NCI-H2081 treated with DMSO at 0.1 percent for 48 hours (cell line): ENCODE measurements around the gene UBL4A.

Source experiments
- DNase-seq: peaks from one replicate; lab custom pipeline; 2025; lab: John Stamatoyannopoulos, UW

The UBL4A gene

DNA sequence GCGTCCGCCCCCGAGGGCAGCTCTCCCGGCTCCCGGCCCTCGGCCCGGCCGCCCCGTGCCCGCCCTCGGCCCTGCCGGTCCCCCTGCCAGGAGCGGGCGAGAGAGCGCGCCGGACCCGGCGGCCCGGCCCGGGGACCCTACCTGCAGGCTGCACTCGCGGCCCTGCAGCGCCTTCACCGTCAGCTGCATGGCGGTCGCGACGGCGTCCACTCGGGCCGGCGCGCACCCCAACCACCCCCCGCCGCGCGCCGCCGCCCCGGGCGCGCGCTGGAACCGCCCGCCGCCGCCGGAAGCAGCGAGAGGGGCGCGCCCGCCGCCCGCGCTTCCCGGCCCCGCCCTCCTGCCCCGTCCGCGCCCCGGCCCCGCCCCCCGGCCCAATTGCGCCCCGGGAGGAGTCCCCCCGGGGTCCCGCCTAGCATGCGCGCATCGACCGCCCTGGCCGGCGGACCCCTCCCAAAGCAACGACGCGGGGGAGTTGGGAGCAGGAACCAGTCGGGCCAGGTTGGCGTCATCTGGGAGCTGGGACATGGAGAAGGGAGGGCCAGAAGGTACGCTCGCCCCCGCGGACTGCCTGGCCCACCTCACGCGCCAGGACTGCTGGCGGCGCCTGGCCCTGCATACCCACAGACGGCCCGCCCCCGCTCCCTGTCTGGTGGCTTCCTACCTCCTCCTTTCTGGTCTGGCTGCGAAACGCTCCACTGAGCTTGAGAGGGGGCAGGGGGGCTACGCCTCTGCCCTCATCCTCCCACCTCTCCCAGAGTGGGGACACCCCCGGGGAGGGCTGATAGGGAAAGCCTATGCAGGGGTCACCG lies at the start of gene UBL4A:
TSS of gene UBL4A (minus strand) at position 220 of the 812 bp plus-strand sequence. CDS start at position 189, 31 bp downstream.
- DNase-seq: no peak

DNA sequence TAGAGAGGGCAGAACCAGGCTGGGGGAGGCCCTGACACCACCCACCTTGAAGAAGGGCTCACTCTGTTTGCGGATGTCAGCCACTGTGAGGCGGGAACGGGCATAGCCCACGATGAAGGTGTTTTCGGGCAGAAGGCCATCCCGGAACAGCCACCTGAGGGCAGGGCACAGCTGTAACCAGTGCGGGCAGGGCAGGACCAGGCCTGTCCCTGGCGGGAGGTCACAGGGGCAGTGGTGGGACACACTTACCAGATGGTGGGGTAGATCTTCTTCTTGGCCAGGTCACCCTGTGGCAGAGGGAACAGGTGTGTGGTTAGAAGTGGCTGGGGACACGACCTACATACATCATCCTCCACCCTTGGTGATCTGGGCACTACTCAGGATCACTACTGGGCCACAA lies 49.5 kb upstream of the UBL4A start:
- no peak for DNase-seq

DNA sequence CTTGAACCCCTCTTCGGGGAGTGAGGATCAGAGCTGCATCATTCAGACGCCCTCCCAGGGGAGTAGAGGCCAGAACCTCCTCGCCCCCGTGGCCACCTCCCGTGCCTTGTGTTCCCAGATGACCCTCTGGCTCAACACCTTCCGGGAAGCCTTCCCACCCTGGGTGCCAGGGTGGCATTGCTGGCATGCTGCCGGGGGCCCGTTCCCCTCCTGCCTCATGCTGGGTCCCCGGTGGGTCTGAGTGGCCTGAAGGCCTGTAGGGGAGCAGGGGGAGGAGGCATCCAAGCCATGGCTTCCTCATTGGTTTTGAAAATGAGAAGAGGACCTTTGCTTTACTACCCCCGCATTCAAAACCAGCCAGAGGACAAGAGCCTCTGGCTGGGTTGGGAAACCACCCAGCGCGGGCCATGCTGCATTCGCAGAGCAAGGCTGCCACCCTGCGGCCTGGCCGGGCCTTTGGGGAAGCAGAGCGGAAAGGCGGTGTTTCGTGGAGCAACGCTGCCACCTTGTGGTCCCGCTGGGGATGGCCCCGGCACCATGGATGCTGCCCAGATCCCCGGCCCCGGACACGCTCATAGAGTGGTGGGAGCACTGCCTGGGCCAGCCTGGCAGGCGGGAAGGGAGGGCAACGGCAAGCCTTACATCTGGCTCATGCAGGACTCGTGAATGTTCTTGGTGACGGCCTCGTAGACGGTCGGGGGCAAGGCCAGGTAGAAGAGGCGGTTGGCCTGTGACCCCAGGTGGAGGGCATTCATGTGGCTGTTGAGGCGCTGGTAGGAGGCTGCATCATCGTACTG lies 48.3 kb upstream of the UBL4A start:
- peak; percentile 15 for DNase-seq

DNA sequence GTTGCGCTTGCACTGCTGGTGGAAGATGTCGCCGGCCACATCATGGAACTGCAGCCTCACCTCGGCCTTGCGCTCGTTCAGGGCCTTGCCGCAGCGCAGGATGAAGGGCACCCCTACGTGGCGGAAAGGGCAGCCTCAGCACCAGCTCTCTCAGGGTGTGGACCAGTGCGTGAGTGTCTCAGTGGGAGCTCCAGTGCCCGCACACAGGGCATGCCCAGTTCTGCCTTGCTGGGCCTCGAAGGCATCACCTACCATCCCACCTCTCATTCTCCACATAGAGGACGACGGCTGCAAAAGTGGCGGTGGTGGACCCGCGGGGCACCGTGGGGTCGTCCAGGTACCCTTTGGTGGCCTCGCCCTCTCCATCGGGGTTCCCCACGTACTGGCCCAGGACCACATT lies 46.3 kb upstream of the UBL4A start:
- no peak for DNase-seq

DNA sequence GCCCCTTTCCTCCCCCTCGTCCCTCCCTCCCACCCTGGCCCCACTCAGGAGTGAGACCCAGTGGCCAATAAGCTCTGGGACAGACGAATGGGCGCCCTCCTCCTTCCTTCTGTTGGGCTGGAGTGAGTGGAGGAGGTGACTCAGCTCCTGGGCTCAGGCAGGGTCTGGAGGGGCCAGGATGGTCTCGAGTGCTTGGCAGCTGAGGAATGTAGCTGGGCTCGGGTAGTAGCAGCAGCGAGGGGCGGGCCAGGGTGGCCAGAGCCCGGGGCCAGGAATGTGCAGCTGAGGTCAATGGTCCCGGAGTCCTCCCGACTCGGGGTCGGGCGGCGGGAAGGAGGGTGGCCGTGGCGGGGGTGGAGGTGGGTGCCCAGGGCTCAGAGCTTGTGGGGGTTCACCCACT lies 45.2 kb upstream of the UBL4A start:
- DNase-seq: no peak

DNA sequence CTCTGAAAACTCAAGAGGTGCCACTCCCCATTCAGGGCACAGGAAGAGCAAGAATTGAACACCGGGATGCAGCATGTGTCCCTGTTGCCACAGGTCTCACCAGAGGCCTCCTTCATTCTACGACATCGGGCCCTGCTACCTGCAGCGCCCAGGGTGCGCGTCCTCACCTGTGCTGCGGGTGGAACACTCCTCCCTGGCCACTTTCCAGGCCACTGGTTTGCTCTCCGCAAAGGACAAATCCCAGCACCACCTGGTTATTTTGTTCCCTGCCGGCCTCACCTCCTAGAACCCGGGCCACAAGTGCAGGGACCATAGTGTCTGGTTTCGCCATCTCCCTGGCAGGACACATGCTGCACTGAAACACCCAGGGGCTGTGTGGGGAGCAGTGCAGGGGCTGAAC lies 43.9 kb upstream of the UBL4A start:
- no peak for DNase-seq

DNA sequence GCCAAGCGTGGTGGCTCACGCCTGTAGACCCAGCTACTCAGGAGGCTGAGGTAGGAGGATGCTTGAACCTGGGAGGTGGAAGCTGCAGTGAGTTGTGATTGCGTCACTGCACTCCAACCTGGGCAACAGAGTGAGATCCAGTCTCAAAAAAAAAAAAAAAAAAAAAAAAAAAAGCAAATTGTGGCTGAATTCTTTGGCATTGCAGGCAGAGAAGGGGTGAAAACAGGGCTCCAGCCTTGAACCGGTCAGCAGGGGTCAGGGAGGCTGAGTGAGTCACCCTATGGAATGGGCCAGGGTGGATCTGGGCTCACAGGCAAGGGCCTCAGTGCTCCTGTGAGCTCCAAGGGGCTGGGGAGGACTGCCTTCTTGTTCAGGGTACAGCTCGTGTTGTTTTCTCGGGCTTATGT lies 42.8 kb upstream of the UBL4A start:
- DNase-seq: no peak

DNA sequence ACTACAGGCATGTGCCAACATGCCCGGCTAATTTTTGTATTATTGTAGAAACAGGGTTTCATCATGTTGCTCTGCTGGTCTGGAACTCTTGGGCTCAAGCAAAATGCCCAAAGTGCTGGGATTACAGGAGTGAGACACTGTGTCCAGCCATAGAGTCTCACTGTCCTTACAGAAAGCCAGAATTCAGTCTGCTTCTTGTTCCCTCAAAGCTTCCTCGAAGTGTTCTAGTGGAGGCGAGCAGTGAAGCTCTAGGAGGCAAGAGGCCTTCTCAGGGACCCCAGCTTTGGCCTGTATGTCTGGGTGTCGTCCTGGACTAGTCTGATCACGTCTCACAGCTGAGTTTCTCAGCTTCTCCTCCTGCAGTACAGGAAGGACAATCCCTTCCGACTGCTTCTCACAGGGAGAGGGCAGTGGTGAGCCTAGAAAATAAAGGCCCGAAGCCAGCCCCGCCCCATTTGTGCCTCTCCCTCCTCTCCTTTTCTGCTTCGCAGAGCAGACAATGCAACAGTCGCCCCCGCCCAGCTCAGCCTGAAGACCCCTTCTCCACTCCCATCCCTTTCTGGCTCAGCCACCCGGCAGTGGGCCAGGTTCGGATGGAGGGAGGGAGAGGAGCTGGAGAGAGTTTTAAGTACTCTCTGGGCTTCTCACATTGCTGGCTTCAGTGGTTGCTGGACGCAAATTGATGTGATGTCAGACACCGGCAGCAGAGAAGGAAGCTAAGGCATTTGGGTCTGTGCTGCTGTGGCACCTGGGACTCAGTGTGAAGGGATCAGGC lies 40.7 kb upstream of the UBL4A start:
- no peak for DNase-seq

DNA sequence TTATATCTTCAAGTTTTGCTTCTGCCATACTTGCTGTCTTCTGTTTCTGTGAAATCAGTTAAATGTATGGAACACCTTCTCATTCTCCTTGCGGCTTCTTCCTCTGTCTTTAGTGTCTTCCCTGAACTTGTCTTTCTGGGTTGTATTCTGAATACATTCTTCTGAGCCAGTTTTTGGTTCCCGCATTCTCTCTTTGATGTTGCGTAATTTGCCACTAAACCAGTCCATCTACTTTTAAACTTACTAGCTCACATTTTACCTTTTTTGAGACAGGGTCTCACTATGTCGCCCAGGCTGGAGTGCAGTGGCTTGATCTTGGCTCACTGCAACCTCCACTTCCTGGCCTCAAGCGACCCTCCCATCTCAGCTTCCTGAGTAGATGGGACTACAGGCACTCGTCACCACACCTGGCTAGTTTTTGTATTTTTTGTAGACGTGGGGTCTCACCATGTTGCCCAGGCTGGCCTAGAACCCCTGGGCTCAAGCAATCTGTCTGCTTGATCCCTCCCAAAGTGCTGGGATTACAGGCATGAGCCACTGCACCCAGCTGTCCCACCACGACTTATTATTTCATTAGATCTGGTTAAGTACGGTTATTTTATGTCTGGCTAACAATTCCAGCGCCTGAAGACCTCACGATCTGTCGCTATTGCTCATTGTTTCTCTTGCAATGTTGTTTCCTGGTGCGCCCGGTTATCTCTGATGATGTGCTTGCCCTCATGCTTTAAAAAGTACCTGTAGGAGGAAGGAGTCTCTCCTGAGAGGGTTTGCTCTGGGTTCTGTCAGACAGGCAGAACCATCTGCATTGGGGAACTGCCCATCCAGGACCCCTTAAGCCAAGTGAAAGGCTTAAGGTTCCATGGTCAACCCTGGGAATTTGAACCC lies 39.4 kb upstream of the UBL4A start:
- no peak for DNase-seq

DNA sequence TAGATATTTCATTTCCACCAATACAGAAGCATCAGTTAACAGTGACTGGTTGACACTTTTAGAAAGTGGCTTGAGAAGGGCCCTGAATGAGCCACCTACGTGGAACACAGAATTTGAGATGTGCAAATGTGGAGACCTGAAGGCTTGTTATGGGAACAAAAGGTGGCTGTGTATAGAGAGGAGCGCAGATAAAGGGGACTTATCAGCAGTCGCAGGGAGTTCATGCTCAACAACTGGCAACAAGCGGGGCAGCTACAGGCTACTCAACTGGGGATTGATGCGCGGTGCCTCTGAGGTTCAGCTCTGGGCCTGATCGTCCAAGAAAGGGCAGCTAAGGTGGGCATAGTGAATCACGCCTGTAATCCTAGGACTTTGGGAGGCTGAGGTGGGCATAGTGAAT lies 33.0 kb upstream of the UBL4A start:
- no peak for DNase-seq

DNA sequence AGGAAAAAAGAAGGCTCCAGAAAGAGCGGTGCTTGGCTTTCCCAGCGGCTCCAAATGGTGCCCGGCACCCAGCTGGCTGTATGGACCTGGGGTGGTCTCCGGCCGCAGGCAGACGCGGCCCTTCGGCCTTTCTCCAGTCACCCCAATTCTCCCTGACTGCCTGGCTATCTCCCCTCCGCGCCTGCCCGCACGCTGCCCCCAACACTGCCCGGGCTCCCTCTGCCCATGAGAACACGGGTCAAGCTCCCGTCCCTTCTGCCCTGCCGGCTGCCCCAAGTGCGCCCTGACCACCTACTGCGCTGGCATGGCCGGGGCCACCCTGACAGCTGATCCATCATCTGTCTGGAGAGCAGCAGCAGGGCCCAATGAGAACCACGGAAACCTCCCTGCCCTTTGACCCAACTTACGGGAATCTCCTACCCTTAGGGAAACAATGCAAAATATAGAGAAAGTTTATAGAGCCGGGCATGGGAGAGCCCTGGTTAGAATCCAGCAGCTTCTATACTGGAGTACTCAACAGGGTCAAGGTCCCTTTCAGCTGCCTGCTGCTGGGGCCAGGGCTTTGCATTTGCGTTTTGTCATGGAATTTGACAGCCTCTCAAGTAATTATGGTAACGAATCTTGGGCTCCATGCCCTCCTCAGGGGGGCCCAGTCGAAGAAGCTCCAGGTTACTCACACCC lies 30.8 kb upstream of the UBL4A start:
- DNase-seq: no peak

DNA sequence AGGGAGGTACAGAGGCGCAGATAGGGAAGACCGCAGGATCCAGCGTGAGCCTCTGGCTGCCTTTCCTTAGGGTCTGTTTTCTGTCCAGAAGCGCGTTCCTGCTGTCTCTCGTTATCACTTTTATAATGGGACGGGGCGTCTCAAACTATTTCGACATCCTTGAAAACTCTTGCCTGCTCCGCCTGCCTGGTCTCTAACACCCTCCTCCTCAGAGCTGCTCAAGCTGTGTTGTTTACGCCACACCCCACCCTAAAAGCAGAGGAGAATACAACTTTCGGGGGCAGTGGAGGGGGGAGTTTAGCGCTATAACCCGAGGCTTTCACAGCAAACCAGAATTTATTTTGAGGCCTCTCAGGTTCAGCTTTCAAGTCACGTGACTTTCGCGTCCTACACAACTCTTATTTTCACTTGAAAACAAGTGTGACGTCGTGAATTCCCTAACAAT lies 30.3 kb upstream of the UBL4A start:
- no peak for DNase-seq

DNA sequence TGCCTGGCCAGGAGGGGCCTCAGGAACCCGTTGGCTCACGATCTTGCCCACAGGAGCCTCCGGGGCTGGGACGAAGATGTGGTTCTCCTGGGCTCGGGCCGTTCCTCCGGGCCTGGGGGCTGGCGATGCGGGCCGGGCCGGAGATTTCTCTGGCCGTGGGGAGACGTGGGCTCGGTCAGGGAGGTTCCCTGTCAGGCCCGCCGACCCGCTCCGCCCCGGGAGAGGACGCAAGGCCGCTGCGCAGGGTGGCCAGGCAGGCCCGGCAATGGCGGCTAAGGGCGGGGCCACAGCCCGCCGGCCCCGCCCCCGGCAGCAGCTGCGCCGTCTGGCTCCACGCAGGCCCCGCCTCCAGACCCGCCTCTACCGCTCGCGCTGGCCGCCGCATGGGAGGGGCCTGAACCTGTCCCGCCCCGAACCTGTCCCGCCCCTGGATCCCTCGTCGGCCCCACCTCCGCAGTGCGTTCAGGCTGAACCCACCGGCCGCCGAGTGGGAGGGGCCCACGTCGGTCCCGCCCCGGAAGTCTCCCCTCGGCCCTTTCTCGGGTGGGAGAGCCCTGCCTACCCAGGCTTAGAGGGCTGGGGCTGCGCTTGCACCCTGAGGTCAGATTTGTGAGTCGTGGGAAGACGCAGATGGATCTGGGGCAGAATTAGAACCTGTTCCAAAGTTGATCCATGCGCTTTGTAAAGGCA lies 29.7 kb upstream of the UBL4A start, which contains the start of gene FAM3A:
TSS of gene FAM3A (minus strand) at position 267 of the 690 bp plus-strand sequence. CDS start 460 bp downstream, outside the sequence.
- peak; percentile 3 for DNase-seq

DNA sequence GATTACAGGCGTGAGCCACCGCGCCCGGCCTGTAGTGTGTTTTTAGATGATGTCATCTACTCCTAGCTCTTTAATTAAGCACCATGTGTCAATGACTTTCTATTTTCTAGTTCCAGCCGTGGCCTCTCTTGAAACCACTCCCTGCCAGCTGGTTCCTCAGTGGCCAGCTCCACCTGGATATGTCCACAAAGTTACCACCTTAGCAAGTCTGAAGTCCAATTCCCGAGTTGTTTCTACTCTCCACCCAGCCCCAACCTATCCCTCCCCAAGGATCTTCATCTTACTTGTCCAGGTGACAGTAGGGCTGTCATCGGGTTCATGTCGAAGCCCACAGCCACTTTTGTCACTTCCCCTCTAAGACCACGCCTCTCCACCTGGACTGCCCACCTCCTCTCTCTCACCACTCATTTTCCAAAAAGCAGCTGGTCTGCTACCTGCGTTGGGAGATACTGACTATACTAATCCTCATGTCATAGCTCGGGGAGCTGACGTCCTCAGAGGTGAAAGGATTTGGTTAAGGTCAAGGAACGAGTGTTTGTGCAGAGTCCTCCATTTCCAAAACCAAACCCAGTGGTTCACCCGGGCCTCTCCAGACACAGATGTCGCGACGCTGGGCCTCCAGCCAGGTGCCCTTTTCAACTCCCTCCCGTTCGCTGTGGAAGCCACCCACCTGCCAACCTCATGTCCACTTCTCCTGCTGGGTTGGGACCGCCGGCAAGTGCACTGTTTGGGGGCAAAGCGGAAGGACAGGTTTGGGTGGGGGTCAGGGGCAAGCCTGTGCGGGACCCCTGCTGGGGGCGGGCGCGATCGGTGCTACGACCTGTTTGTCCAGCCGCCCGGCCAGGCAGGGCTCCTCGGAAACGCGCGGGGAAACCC lies 28.9 kb upstream of the UBL4A start:
- no peak for DNase-seq

DNA sequence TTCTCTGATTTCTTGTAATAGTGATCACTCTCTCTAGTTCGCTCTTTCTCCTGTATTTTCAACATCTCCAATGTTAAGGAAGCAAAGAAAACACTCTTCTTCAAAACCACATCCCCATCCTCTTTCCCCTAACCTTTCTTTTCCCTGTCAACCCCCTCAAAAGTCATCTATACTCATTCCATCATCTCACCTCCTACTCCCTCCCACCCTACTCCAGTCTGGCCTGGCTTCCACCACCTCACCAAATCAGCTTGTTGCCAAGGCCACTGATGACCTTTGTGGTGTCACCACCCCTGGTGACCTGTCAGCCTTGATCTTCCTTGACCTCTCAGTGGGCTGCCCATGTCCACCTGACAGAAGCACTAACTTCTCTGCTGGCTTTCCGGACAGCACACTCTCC lies 27.3 kb upstream of the UBL4A start:
- no peak for DNase-seq

DNA sequence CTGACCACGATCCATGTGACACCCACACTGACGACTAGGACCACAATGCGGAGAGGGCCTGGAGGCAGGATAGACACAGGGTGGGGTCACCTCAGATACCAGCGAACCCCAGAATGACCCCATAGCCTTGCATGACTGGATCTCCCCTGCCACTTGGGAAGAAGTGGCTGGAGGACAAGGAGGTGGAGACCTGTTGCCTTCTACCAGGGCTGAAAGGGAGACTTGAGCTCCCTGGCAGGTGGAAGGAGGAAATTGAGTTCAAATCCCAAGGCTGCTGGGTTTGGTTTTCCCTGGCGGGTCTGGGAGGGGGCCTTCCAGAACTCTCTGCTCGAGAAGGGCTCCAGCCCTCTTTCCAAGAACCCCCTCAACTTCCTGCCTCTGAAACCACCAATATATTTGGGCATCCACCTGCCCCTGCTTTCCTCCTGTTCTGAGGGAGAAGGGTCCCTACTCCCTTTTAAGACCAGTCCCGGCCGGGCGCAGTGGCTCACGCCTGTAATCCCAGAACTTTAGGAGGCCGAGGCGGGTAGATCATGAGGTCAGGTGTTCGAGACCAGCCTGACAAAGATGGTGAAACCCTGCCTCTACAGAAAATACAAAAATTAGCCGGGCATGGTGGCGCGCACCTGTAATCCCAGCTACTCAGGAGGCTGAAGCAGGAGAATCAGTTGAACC lies 26.6 kb upstream of the UBL4A start:
- DNase-seq: no peak

DNA sequence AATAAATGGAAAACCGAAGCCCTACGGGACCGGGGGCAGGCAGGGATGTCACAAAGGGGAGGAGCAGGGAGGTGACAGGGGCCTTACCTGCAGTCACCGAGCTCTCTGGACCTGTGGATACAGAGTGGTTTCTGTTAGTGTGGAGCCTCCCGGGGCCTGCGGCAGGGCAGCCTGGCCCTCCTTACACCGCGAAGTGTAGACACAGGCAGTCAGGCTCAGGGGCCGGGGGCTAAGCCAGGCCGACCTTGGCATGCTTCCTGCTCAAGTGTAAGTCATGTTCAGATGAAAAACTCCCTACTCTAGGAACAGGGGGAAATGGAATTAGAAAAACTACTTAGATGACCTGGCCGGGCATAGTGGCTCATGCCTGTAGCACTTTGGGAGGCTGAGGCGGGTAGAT lies 25.3 kb upstream of the UBL4A start:
- no peak for DNase-seq

DNA sequence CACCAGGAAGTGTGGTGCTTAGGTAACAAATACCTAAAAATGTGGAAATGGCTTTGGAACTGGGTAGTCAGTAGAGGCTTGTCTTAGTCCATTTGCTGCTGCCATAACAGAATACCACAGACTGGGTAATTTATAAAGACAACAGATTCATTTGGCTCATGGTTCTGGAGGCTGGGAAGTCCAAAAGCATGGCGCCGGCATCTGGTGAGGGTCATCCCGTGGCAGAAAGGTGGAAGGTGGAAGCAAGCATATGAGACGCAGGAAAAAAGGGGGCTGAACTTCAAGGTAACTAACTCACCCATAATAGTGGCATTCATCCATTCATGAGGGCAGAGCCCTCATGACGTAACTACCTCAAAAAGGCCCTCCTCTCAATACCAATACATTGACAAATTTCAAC lies 23.0 kb upstream of the UBL4A start:
- DNase-seq: no peak

DNA sequence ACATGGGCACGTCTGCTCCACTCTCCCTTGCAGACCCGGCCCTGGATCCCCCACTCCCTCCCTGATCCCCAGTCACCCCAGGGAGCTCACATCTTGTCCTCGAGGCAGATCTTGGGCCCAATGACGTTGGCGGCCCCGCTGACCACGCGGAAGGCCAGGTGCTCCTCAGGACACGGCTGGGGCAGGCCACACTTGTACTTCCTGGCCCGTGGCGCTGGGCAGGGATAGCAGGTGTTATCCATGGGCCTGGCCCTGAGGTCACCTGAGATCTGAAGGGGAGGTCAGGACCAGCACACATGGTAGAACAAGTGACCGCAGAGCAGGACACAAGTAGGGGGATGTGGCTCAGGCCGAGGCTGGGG lies 21.9 kb upstream of the UBL4A start:
- DNase-seq: no peak
